NCI-H82 (cell line): ENCODE data around the gene IKZF4.
"Not testable (repeated sequence)": the region's sequence is repeated elsewhere in the genome, so short reads cannot be mapped to it uniquely, and the experiment has no call there.

Experiments used
- DNase-seq: peaks from one replicate; lab custom pipeline; 2025; lab: John Stamatoyannopoulos, UW

The IKZF4 gene

DNA sequence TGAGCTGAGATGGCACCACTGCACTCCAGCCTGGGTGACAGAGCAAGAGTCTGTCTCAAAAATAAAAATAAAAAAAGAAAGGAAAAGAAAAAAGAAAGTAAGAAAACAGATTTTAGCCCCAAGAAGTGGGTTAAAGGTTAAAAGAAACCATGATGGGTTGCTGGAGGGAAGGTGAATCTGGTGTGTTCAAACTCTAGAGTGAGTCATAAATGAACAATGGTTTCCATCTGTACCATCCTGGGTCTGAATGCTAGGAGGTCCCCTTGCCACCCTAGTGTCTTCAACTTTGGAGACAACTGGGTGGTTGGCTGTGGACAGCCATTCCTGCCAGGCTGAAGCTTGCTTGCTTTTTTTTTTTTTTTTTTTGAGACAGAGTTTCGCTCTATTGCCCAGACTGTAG, 19.3 kb downstream of the IKZF4 start:
- no peak for DNase-seq

DNA sequence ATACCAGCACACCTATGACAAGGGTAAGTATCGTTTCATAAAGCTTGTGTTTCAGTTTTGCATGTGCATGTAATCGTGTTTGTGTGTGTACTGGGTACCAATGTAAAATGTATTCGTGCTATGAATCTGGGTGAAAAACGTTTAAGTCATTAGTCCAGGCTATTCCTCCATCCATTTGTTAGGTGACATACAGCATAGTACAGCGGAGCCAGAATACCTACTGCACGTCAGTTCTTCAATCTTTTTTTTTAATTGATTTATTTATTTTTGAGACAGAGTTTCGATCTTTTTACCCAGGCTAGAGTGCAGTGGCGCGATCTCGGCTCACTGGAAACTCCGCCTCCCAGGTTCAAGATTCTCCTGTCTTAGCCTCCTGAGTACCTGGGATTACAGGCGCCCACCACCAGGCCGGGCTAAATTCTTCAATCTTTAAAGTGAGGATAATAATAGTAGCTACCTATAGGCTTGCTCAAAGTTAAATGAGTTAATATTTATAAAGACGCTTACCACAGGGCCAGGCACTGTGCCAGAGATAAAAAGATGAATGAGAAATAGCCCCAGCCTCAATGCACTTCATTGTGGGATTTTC, 20.2 kb downstream of the IKZF4 start:
- peak; percentile 79 for DNase-seq

DNA sequence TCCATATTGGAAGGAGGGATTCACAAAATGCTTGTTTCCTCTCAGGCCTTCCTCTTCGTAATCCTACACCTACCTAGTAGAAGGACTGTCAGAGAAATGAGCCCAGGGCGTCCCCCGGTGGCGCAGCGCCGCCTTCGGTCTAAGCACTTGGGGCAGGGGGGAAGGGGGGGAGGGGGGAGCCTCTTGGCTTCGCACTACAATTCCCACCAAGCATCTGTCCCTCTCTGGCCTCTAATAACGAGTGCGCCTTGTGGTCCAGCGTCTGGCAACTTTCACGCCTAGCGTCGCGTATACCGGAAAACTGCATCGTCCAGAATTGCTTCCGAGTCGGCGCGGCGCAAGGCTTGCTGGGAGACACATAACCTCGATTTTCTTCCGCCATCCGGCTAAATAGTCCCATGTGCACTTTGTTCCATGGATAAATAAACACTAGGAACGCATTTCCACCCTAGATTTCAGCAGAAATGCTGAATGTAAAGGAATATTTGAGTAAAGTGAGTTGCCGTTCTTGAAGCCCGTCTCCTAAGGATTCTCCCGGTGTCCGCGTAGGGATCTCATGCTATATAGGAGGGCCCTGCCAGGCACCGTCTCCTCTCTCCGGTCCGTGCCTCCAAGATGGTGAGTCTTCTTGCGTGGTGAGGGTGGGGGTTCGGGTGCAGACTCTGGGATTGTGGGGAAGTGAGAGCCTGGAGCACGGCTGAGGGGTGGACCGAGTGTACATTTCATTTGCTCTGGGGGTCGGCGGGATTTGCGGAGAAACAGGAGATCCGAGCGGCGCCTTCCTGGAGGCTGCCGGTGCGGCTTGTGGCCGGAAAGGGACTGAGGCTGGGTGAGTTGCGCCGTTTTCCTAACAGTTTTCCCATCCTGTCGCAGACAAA, 20.9 kb downstream of the IKZF4 start, which contains the start of gene RPS26:
Gene RPS26 (plus strand): TSS at position 367 of the 878 bp plus-strand sequence. CDS start 249 bp downstream, at position 616.
- DNase-seq, result peak; percentile 100

DNA sequence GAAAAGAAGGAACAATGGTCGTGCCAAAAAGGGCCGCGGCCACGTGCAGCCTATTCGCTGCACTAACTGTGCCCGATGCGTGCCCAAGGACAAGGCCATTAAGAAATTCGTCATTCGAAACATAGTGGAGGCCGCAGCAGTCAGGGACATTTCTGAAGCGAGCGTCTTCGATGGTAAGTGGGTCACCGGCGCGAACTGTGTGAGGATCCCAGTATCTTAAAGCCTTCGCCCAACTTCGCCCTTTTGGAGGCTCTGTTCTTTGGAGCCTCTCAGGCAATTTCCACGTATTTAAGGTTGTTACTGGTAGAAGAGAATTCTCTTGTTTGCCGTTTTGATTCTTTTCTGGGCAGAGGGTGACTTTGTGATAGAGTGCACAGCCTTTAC, 21.6 kb downstream of the IKZF4 start:
- not testable (repeated sequence) for DNase-seq

DNA sequence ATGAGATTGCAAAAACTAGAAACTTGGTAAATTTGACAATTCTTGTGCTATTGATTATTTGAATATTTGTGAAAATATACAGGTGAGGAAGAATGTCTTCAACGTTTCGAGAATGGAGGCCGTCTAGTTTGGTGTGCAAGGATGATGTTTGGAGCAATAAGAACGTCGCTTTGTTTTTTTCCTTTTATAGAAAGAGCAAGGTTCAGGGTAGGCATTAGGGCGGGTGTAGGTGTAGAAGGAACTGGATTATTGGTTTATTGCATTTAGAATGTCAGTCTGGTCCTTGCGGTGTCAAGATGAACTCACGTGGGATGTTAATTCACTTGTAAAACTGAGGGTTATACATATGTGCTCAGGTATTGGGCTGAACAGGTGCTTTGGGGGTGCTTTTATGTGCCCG, 22.0 kb downstream of the IKZF4 start:
- no peak for DNase-seq

DNA sequence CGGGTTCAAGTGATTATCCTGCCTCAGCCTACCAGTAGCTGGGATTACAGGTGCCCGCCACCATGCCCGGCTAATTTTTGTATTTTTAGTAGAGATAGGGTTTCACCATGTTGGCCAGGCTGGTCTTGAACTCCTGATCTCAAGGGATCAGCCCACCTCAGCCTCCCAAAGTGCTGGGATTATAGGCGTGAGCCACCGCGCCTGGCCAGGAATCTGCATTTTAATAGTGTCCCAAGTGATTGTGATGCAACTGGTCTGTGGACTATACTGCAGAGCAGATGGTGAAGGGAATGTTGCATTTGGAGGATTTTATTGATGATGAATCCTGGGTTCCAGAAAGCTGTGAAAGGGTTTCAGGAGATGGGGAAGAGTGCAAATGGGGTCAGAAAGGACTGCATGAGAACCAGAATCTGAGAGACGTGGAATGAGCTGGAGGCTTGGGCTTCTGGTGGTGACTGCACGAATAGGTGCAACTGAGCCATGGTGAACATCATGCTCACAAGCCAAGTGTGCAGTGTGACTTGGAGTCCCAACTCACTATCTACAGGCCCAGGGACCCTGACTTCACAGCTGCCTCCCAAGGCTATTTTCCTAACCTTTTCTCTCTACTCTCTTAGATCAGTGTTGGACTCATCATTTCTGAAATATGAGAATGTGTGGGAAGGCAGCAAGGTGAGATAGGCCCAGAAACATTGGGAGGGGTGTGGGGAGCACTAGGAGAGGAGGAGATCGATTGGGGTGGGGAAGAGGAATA, 25.4 kb downstream of the IKZF4 start:
- DNase-seq, result peak; percentile 49

DNA sequence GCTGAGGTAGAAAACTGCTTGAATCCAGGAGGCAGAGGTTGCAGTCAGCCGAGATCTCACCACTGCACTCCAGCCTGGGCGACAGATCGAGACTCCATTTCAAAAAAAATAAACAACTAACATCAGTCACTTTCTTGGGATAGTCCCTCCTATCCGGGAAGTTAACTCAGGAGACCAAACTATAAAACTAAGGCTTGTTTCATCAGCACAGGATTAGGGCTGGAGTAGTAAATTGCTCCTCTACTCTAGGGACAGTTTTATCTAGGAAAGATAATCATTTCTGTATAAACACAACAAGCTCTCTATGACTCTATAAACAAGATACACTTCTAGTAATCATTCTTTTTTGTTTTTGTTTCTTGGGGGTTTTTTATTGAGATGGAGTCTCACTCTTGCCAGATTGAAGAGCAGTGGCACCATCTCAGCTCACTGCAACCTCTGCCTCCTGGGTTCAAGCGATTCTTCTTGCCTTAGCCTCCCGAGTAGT, 32.6 kb downstream of the IKZF4 start:
- DNase-seq, result no peak

DNA sequence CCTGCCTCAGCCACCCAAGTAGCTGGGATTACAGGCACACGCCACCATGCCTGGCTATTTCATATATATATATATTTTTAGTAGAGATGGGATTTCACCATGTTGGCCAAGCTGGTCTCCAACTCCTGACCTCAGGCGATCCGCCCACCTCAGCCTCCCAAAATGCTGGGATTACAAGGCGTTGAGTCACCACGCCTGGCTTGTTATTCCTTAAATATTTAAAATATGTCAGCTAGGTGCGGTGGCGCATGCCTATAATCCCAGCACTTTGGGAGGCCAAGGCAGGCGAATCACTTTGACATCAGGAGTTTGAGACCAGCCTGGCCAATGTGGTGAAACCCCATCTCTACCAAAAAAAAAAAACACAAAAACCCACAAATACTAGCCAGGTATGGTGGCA, 39.1 kb downstream of the IKZF4 start:
- DNase-seq, result not testable (repeated sequence)

DNA sequence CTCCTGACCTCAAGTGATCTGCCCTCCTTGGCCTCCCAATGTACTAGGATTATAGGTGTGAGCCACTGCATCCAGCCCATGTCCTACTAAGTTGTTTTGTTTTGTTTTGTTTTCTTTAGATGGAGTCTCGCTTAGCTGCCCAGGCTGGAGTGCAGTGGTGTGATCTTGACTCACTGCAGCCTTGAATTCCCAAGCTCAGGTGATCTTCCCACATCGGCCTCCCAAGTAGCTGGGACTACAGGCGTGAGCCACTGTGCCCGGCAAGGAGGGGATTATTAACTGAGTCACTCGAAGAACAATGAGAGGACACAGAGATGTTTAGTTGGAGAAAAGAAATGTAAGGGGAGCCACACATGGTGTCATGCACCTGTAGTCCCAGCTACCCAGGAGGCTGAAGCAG, 41.1 kb downstream of the IKZF4 start:
- no peak for DNase-seq

DNA sequence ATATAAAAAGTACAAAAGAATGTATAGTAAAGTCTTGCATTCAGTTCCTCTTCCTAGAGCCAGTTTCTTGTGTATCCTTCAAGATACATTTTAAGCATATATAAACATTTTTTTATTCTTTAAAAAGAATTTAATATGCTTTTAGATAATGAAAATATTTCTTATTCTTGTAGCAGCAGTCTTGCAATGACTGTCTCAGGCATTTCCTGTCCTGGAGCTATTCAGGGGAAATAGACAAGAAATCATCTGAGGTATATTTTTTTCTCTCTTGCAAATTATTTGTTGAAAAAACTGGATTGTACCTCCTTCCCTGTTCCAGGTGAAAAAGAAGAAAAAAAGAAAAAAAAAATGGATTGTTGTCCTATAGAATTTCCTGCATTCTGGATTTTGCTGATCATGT, 42.2 kb downstream of the IKZF4 start:
- no peak for DNase-seq

DNA sequence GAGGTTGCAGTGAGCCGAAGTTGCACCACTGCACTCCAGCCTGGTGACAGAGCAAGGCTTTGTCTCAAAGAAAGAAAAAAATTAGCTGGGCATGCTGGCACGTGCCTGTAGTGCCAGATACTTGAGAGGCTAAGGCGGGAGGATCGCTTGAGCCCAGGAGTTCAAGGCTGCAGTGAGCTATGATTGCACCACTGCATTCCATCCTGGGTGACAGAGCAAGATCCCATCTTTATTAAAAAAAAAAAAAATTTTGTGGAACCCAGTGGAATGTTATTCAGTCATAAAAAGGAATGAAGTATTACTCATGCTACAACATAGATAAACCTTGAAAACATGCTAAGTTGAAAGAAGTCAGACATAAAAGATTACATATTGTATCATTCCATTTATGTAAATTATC, 50.8 kb downstream of the IKZF4 start:
- no peak for DNase-seq

DNA sequence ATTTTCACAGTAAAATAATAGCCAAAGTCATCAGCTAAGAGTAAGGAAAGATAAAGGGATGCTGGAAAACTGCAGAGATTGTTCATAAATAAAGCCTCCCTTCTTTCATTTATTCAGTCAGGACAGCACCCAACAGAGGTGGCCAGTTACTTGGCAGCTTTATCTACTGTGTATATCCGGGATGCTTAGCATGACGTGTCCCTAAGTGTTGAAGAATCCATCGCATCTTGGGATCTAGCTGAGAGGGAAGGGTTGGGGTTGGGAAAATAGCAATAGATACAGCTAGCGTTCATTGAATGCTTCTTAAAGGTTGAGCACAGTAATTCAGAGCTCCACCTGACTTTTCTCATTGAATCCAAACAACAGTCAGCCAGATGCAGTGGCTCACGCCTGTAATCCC, 53.6 kb downstream of the IKZF4 start:
- DNase-seq, result no peak

DNA sequence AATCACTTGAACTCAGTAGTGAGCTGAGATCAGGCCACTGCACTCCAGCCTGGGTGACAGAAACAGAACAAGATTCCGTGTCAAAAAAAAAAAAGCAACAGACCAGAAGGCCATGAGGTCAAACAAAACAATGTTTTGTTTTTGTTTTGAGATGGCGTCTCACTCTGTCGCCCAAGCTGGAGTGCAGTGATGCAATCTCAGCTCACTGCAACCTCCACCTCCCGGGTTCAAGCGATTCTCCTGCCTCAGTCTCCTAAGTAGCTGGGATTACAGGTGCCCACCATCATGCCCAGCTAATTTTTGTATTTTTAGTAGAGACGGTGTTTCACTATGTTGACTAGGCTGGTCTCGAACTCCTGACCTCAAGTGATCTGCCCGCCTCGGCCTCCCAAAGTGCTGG, 57.1 kb downstream of the IKZF4 start:
- DNase-seq, result not testable (repeated sequence)

DNA sequence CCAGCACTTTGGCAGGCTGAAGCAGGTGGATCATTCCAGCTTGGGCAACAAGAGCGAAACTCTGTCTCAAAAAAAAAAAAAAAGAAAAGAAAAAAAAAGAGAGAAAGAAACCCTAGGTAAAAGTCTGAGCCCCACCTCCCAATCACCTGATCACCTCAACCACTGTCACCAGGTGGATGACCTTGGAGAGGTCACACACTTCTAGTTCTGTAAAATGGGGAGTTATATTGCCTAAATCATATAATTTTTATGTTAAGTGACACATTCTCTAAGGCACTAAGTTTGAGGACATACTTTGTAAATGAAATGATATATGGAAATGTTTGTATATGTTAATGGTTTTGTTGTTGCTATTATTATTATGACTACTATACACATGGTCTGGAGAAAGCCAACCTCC, 57.6 kb downstream of the IKZF4 start:
- no peak for DNase-seq

DNA sequence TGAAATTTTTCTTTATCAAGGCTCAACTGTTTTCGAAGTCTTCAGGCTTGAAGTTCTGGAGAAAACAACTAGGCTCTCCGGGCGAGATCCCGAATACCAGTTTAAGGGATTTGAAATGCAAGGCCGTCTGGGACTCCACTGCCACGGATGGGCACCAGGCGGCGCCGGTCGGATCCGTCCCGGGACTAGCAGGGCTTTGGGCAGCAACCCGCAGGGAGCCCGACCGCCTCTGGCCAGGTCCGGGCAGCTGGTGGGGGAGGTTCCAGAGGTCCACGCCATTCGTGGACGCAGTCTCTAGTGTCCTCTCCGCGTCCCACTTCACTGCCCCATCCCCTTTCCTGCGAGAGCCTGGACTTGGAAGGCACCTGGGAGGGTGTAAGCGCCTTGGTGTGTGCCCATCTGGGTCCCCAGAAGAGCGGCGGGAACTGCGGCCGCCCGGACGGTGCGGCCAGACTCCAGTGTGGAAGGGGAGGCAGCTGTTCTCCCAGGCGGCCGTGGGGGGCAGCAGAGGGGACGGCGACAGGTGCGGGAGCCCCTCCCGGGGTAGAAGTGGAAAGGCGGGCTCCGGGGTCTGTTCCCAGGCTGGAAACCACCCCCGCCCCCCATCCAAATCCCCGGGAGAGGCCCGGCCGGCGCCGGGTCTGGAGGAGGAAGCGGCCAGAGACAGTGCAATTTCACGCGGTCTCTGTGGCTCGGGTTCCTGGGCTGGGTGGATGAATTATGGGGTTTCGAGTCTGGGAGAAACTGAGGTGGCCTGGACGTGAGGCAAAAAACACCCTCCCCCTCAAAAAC, 58.3 kb downstream of the IKZF4 start:
- peak; percentile 91 for DNase-seq

DNA sequence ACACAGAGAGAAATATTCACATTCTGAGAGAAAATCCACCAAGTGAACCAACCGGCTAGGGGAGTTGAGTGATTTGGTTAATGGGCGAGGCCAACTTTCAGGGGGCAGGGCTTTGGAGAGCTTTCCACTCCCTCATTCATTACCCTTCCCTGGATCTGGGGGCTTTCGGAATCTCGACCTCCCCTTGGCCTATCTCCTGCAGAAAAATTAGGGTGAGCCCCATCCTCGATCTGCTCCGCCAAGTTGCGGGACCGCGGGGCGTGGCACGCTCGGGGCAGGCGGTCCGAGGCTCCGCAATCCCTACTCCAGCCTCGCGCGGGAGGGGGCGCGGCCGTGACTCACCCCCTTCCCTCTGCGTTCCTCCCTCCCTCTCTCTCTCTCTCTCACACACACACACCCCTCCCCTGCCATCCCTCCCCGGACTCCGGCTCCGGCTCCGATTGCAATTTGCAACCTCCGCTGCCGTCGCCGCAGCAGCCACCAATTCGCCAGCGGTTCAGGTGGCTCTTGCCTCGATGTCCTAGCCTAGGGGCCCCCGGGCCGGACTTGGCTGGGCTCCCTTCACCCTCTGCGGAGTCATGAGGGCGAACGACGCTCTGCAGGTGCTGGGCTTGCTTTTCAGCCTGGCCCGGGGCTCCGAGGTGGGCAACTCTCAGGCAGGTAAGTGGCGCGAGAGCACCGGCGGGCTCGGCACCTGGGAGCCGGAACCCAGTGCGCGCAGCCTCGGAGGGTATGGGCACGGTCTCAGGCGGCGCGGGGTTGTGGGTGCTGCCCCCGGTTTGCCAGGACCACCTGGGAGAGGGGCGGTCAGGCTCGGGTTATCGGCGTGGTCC, 59.1 kb downstream of the IKZF4 start, which contains the start of gene ERBB3:
Gene ERBB3 (plus strand): TSS at position 443 of the 833 bp plus-strand sequence. CDS start 136 bp downstream, at position 579.
- peak; percentile 79 for DNase-seq

DNA sequence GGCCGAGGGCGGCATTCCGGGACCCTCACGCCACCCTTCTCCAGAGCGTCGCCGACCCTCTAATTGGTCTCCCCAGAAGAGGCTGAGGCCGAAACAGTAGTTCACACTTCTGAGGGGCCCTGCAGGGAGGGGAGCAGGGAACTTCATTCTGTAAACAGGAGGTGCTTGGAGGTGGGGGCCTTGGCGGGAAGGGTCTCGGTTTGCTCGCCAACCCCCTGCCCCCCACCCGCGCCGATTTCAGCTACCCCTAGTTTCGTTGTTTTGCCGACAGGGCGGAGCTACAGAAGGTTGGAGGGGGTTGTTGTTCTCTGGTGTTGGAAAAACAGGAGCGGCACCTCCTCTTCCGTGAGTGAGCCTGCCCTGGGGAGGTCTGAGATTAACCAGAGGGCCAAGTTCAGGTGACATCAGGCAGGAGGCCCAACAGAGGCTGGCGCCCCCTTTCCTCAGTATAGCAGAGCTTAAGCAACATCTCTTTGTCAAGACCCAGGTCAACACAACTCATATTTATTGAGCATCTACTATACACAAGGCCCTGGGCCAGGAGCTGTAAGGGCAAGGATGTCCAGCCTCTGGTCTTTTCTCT, 59.8 kb downstream of the IKZF4 start:
- DNase-seq, result no peak

DNA sequence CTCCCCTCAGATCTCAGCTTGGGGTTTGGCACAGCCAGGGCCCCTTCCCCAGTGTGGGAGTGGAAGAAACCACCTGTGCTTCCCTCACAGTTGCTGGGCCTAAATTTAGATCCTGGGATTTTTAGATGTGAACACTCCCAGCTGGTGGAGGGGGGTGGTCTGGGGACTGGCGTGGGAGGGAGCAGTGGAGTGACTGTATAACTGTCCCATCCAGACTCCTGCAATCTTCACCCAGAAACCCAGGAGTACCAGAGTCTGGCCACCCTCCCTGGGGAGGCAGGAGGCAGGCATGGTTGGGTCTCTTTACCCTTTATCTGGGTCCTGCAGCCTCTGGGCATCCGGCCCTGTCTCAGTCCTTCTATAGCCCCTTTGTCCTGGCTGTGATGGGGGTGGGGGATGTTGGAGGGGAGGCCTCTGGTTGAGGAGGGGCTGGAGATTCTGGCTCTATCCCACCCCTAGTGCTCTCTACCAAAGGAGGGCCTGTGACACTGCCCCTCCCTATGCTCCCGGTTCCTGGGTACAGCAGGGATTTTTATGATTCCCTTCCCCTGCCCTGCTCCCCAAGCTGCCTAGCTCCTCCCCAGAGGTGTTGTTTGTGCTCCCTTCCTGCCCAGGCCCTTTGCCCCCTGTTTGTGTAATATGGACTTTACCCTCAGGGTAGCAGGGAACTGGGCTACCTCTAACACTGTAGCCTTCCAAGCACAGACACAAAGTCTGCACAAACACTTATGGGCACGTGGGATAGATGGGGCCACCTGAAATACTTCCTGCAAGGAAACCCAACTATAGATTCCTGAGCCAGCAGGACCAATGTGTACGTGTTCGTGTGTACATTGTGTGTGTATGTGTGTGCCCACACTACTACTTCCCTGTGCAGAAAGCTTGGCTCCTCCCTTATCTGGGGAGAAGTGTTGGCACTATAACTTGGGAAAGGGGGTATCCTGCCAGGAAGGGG, 60.8 kb downstream of the IKZF4 start:
- no peak for DNase-seq

DNA sequence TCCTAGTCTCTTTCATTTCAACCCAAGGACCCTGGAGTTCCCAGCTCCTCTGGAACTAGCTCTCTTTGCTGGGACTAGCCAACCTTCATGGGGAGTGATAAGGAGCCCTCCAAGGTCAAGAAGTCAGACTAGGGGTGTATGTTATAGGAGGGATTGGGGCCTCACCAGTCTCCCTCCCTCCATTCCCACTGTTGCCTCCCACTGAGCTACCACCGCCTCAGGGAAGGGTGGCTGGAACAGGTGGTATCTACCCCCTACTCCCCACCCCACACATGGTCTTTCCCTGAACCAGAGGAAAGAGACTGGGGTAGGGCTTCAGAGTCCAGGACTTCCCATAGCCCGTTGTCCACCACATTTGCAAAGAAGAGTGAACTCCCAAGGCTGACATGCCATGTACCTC, 61.5 kb downstream of the IKZF4 start:
- DNase-seq, result no peak
